Forelimb muscle (tissue), 1 donor: ENCODE data around the gene RFPL2. TPM values are rescaled to one million over a fixed set of nuclear protein-coding genes. Genes with fewer than 3 reads are reported as not detected.
"Not testable (repeated sequence)": the region's sequence is repeated elsewhere in the genome, so short reads cannot be mapped to it uniquely, and the experiment has no call there.

ENCODE experiments used
- DNase-seq: peaks from one replicate; pipeline ENCODE4 v3.0.0-alpha.2; 2013; ENCODE audit warnings: low read depth
- polyA plus RNA-seq: library from polyadenylated mRNA; unstranded; fragments of 120-200 nt; gene quantifications from one replicate; pipeline ENCODE4 v1.2.1, GENCODE V29; 2013; ENCODE audit not compliant: insufficient read length

The RFPL2 gene
- polyA plus RNA-seq, 1 donor, result 0.16 TPM

DNA sequence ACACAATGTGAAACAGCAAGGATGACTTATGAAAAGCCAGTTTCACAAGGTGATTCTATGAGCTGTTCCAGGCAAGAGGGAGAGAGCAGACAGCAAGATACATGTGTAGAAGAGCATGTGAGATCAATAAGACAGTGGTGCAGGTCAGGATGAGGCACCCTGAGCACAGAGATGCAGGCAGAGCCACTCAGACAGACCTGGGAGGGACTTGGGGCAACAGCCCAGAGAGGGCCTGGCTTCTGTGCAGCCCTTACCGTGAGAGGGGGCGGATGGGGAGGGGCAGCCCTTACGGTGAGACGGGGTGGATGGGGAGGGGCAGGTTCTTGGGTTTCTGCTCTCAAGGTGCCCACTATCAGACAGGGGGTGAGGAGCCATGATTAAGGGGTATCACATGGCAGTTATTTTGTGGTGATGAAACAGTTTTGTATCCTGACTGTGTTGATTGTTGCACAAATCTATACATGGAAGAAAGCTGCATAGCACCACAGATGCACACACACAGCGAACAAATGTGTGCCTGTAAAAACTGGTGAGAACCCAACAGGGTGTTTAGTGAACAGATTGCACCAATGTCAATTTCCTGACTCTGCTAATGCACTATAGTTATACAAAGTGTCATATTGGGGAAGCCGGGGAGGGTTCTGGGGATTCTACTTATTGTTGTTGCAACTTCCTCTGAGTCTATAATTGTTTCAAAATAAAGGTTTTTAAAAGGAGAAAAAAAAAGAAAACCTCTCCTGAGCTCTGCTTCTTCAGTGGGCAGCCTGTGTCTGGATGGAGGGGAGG, 40.6 kb downstream of the RFPL2 start:
- no peak for DNase-seq

DNA sequence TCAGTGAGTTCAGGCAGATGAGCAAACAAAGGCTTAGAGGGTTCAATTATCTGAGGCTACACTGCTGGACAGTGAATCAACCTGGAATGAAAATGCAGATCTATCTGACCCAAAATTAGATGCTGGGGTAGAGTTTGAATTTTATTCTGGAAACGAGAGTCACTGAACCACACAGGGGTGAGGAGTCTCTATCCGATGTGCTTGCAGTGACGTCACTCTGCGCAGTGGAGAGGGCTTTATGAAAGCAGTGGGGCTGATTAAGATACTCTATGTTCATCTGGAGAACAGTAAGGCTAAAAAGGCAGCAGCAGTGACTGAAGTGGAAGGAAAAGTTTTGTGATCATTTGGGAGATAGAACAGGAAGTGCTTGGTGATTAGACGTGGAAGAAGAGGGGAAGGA, 44.5 kb downstream of the RFPL2 start:
- DNase-seq, result not testable (repeated sequence)

DNA sequence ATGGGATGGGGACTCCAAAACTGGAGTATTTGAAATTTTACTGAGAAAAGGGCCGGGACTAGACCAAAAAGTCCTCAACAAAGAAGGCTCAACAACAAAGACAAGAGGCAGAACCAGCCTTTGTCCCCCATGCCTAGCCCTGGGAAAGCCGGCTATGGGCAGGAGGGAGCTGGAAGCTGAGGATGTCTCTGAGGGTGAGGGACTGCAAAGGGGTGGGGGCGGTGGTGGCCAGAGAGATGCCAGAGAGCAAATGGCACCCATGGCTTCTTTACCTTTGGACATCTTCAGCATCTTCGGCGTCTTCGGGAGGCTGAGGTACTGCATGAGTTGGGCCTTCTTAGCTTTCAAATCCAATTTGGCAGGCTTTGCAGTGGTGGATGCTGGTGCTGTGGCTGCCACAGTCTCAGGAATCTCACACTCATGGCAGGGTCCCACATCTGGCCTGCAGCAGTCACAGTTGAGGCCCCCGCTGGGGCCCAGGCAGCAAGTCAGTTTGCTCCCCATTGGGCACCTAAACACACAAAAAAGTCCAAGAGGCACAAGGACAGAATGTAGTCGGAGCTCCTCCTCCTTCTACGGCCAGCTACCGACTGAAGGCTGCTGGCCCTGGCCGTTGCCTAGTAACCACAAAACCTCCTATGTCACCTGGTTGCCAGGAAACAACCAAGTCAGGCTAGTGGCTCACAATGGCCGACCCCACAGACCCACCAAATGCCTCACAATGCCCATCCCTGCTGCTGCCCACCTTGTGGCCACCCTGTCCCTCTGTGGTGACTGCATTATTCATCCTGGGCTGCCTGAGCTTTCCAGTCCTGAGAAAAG, 46.0 kb downstream of the RFPL2 start, which contains the start of gene C22orf42:
Gene C22orf42, minus strand, starts transcription at position 592 of the 822 bp plus-strand sequence. Its CDS starts 88 bp downstream, at position 504.
- no peak for DNase-seq

DNA sequence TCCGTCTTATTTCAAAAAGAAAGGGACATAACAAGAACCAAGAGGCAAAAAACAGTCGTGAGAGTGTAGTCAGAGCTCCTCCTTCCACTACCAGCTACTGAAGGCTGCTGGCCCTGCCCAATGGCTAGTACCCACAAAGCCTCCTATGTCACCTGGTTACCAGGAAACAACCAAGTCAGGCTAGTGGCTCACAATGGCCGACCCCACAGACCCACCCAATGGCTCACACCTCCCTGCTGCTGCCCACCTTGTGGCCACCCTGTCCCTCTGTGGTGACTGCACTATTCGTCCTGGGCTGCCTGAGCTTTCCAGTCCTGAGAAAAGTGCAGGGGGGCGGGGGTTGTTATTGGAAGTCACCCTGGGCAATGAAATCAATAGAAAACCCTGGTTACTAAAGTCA, 47.2 kb downstream of the RFPL2 start:
- not testable (repeated sequence) for DNase-seq

DNA sequence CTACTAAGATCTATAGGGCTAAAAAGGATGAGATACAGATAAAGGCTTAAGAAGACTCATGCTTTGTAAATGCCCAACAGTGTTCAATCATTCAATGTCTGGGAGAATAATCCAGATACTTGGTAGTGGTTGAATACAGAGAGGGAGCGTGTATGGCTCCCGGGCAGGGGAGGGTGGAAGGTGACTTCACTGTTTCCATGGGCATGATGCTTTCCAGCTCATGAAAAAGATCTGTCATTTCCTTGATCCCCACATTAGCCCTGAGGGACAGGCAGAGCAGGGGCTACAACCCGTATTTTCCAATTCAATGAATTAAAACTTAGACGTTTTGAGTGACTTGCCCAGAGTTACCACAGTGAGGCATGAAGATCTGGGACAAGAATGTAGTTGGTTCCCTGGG, 50.1 kb downstream of the RFPL2 start:
- not testable (repeated sequence) for DNase-seq

DNA sequence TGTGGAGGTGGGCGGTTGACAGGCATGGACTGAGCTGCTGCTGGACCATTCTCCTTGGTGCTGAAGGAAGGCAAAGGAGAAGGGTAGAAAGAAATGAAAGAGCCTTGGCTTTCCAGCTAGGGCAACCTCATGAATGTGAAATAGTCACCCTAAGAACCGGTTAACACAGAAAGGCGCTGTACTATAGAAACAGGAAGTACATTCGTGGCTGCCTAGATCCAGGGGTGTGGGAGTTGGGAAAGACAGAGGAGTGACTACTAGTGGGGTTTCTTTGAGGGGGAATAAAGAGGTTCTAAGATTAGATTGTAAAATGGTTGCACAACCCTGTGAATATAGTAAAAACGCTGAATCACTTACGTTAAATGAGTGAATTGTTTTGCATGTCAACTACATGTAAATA, 53.2 kb downstream of the RFPL2 start:
- DNase-seq, result not testable (repeated sequence)

DNA sequence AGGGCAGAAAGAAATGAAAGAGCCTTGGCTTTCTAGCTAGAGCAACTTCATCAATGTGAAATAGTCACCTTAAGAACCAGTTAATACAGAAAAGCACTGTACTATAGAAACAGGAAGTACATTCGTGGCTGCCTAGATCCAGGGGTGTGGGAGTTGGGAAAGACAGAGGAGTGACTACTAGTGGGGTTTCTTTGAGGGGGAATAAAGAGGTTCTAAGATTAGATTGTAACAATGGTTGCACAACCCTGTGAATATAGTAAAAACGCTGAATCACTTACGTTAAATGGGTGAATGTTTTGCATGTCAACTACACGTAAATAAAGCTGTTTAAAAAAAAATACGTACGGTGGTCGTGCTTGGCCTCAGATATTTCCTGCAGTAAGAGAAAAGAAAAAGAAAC, 54.2 kb downstream of the RFPL2 start:
- not testable (repeated sequence) for DNase-seq

DNA sequence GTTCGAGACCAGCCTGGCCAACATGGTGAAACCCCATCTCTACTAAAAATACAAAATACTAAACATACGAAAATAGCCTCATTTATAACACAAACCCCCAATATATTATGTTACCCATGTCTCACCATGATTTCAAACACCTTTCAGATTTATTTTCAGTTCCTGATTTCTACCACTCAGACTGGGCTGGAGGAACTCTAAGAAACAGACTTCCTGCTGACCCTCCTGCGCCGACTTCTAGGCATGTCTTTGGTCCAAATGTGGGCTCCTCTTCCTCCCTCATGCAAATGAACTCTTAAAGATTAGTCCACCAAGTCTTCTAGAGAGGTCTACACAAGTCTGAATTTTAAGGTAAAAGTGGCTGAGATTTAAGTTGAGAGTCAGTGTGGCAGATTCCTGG, 56.5 kb downstream of the RFPL2 start:
- DNase-seq, result not testable (repeated sequence)

DNA sequence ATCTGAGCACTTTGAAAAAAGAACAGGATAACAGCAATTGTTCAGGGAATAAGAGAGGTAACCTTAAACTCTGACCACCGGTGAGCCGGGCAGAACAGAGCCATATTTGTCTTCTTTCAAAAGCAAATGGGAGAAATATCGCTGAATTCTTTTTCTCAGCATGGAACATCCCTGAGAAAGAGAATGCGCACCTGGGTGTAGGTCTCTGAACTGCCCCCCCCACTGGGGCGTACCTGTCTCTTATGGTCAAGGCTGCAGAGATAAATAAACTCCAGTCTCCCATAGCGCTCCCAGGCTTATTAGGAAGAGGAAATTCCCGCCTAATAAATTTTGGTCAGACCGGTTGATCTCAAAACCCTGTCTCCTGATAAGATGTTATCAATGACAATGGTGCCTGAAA, 57.7 kb downstream of the RFPL2 start:
- DNase-seq, result not testable (repeated sequence)

DNA sequence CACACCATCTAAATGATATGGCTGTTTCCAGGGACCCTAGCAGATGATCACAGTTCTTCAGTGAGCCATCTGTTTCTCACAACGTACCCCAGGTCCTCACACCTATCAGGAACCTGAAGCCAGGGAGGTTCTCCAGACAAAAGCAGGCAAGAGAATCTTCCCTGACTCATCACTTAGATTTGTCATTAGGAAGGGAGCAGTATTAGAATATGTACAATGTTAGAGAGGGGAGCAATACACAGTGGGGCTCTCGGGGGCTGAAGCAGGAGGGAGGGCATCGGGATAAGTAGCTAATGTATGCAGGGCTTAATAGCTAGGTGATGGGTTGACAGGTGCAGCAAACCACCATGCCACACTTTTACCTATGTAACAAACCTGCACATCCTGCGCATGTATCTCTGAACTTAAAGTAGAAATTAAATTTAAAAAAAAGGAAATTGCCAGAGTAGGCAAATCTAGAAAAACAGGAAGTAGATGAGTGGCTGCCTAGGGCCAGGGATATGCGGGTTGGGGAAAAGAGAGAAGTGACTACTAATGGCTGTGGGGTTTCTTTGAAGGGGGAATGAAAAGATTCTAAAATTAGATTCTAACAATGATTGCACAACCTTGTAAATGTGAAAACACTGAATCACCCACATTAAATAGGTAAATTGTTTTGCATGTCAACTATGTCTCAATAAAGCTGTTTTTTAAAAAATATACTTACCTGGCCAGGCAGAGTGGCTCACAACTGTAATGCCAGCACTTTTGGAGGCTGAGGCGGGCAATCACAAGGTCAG, 60.2 kb downstream of the RFPL2 start:
- DNase-seq, result no peak

DNA sequence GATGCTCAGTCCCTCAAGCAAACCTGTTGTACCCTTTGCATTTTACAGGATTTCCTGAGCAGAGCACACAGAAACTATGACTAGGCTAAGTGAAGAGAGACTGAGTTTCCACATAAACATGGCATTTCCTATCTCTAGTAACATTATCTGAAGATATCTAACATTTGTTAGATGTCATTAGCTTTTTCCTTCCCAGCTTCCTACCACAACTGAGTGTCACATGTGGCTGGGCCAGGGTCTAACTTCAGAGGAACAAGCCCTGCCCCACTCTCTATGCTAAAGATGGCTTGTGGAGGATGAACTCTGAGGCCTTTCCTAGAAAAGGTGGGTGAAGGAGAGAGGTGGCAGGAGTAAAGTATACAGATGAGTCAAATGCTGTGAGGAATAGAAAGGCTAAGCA, 62.3 kb downstream of the RFPL2 start:
- no peak for DNase-seq

DNA sequence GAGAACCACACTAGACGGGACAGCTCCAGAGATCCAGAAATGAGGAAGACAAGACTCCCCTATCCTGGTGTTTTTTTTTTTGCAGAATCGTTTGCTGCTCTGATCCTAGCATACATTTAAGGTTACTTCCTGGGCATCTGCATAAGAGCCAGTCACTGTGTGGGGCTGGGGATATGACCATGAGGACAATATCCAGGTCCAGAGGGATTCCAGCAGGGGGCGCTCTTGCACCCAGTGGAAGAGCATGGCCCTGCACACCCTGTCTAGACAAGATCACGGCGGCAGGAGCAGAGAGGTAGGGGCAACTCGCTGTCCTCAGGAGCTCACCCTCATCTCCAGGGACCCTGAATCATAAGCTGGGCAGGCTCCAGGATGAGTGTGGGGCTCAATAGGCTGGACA, 64.2 kb downstream of the RFPL2 start:
- not testable (repeated sequence) for DNase-seq

Other genes starting within 250 kb of the RFPL2 start
- 1.2 TPM for gene SLC5A1, start 161.8 kb downstream of the RFPL2 start, polyA plus RNA-seq
- not detected for gene C22orf42, start 45.8 kb downstream of the RFPL2 start, polyA plus RNA-seq
- 1.6 TPM for gene SLC5A4, start 50.3 kb upstream of the RFPL2 start, polyA plus RNA-seq
- gene RFPL3, start 152.8 kb upstream of the RFPL2 start, polyA plus RNA-seq, result not detected
- gene RTCB, start 207.2 kb upstream of the RFPL2 start, polyA plus RNA-seq, result 59.3 TPM